Glutamatergic neuron (in vitro differentiated cells): ENCODE data around the gene NMNAT2. TPM values are rescaled to one million over a fixed set of nuclear protein-coding genes. Genes with fewer than 3 reads are reported as not detected.

Experiments used
- DNase-seq: peaks from one replicate; pipeline ENCODE4 v3.0.0; 2022
- H3K27ac Mint-ChIP-seq: one replicate; pipeline ENCODE4 v1.8.0; 2020; ENCODE audit warnings: mild to moderate bottlenecking, mixed read lengths, inconsistent platforms; ENCODE audit not compliant: unreplicated experiment
- H3K27me3 Mint-ChIP-seq: one replicate; pipeline ENCODE4 v1.8.0; 2020; ENCODE audit warnings: mild to moderate bottlenecking, moderate library complexity, mixed read lengths, inconsistent platforms; ENCODE audit not compliant: unreplicated experiment
- H3K36me3 Mint-ChIP-seq: one replicate; pipeline ENCODE4 v1.8.0; 2020; ENCODE audit warnings: mild to moderate bottlenecking, mixed read lengths, inconsistent platforms; ENCODE audit not compliant: unreplicated experiment
- H3K4me1 Mint-ChIP-seq: one replicate; pipeline ENCODE4 v1.8.0; 2020; ENCODE audit warnings: mild to moderate bottlenecking, low read depth, mixed read lengths, inconsistent platforms; ENCODE audit not compliant: unreplicated experiment
- H3K4me3 Mint-ChIP-seq: one replicate; pipeline ENCODE4 v1.8.0; 2020; ENCODE audit warnings: mild to moderate bottlenecking, mixed read lengths, inconsistent platforms; ENCODE audit not compliant: unreplicated experiment
- H3K9me3 Mint-ChIP-seq: one replicate; pipeline ENCODE4 v1.8.0; 2020; ENCODE audit warnings: mild to moderate bottlenecking, moderate library complexity, mixed read lengths, inconsistent platforms; ENCODE audit not compliant: unreplicated experiment
- CTCF ChIP-seq: fragments of 200-600 bp; sonication (generic); IDR thresholded peaks from one replicate; pipeline ENCODE4 v1.5.0; 2021; ENCODE audit not compliant: partially characterized antibody, unreplicated experiment
- total RNA-seq: library from RNA; stranded (reverse); fragmentation: NEBNext Ultra II Directional; extraction: Animal tissue kit (Norgen Biotek cat#: 25700); gene quantifications from one replicate; pipeline ENCODE4 v1.2.1, GENCODE V29; 2021; ENCODE audit not compliant: unreplicated experiment

The NMNAT2 gene
- total RNA-seq, 1 donor from 2014 or later: 76.4 TPM

DNA sequence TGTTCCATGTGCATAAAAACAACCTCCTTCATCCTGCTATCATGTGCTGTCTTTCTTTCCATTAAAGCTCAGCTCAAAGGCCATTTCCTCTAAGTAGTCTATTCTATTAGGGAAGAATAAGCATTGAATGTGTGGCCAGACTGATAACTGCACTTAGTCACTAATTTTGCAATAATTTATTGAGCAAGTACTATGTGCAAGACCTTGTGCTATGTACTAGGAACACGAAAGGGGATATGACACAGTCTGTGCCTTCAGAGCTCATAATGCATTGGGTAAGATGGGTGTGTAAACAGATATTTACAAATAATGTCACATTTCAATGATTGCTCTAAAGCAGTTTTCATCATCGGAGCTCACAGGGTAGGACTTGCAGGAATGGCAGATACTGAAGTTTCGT lies 54.2 kb downstream of the NMNAT2 start:
- DNase-seq: no peak
- no peak for TF ChIP-seq CTCF
- H3K9me3 Mint-ChIP-seq: no peaks in the 10 kb centered on the region
- H3K27ac Mint-ChIP-seq: no peak overlapping the region
- H3K36me3 Mint-ChIP-seq: no peaks in the 10 kb centered on the region
- peaks cover 2% of the 10 kb centered on the region for H3K27me3 Mint-ChIP-seq
- H3K4me3 Mint-ChIP-seq: no peak overlapping the region
- H3K4me1 Mint-ChIP-seq: peaks cover 7% of the 10 kb centered on the region

DNA sequence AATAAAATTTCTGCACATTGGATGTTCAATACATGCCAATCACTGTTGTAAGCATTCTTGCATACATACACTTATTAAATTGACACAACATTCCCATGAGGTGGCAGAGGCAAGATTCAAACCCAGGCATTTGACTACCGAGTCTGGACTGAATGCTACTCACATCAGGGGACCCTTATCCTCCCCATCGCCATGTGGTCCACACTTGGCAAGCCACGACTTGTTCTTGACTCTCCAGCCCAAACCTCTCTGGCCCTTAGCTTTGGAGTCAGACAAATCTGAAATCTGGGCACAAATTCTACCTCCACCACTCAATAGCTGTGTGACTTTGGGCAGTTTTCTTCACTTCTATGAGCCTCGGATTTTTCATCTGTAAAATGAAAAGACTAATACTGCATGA lies 57.1 kb downstream of the NMNAT2 start:
- no peak for DNase-seq
- no peak for TF ChIP-seq CTCF
- H3K27ac Mint-ChIP-seq: no peak overlapping the region

DNA sequence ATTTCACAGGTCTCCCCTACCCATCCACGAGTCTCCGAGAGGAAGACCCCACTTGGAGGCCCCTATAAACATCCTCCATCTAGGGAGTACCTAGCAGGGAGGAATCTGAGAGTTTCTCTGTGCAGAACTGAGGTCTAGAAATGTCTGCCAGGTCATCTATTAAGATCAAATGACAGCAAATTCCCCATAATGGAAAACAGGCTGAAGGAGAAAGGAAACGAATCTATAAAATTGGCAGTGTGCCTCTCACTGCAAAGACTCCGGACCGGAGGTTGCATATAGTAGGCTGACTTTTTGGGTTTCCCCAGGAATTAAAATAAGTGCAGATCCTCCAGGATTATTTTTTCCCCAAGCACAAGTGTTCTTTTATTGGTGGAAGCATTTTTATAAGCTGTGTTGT lies 57.7 kb downstream of the NMNAT2 start:
- Mint-ChIP-seq H3K27me3 (peaks cover 2% of the 10 kb centered on the region), H3K36me3 (peaks cover 9% of the 10 kb centered on the region), H3K4me1 (peaks cover 3% of the 10 kb centered on the region), H3K4me3 (no peak overlapping the region), H3K27ac (no peak overlapping the region), H3K9me3 (peaks cover 1% of the 10 kb centered on the region)
- DNase-seq: no peak
- no peak for TF ChIP-seq CTCF

More for the DNA sequence above, 57.1 kb downstream of the NMNAT2 start:
- H3K4me3 Mint-ChIP-seq: no peak overlapping the region
- peaks cover 2% of the 10 kb centered on the region for H3K27me3 Mint-ChIP-seq
- peaks cover 9% of the 10 kb centered on the region for H3K36me3 Mint-ChIP-seq
- H3K9me3 Mint-ChIP-seq: no peaks in the 10 kb centered on the region
- H3K4me1 Mint-ChIP-seq: no peaks in the 10 kb centered on the region

DNA sequence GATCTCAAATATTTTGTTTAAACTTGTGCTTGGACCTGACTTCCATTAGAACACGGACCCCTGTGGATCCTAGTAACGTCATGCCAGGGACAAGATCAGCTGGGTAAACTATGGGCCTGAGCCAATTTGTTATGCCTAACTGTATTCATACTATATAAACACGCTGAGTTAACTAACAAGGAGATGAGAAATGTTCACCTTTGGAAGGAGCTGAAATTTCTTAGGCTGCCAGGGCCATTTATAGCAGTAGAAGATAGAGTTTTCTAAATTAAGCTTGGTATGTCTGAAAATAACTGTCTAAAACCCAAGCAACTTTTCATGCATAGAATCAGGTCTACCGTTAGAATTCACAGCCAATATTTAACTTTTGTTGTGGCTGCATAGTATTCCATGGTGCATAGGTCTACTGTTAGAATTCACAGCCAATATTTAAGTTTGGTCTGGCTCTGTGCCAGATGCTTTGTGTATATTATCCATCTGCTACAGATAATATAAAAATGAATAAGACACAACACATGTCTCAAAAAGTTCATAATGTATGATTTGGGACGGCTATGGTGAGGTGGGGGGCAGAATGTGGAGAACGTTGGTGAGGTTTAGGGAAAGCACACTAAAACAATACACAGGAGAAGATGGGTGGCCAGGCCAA lies 61.5 kb downstream of the NMNAT2 start:
- peaks cover 2% of the 10 kb centered on the region for H3K27me3 Mint-ChIP-seq
- H3K36me3 Mint-ChIP-seq: peaks cover 9% of the 10 kb centered on the region
- no peak overlapping the region for H3K4me3 Mint-ChIP-seq
- no peak for TF ChIP-seq CTCF
- no peak for DNase-seq
- H3K4me1 Mint-ChIP-seq: peaks cover 3% of the 10 kb centered on the region
- H3K27ac Mint-ChIP-seq: no peak overlapping the region
- H3K9me3 Mint-ChIP-seq: peaks cover 1% of the 10 kb centered on the region

DNA sequence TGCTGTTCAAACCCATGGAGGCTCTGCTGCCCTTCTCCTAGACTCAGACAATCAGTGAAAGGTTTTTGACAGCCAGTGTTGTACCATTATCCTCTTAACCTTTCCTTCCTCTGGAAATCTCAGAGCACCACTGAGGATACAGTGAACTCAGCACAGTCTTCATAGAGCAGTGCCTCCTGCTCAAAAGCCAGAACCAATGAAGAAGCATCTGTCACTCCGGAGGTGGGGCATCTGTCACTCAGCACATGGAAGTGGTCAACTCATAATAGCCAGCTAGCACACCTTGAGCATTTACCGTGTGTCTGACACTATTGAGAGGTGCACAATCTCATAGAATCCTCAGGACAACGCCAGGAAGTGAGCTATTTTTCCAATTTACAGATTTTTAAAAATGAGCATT lies 62.4 kb downstream of the NMNAT2 start:
- H3K9me3 Mint-ChIP-seq: peaks cover 1% of the 10 kb centered on the region
- H3K4me3 Mint-ChIP-seq: no peak overlapping the region
- peaks cover 9% of the 10 kb centered on the region for H3K36me3 Mint-ChIP-seq
- no peak for DNase-seq
- peaks cover 2% of the 10 kb centered on the region for H3K27me3 Mint-ChIP-seq
- no peak overlapping the region for H3K27ac Mint-ChIP-seq
- no peak for TF ChIP-seq CTCF
- H3K4me1 Mint-ChIP-seq: peaks cover 3% of the 10 kb centered on the region
